Activated T-cell treated with anti-CD3 and anti-CD28 coated beads, Interleukin-2, amount 50 U/mL, for 24 hours (primary cell): ENCODE data around the gene GSAP.
"Not testable (repeated sequence)": the region's sequence is repeated elsewhere in the genome, so short reads cannot be mapped to it uniquely, and the experiment has no call there.

ENCODE experiments used
- DNase-seq: peaks from one replicate; pipeline ENCODE4 v3.0.0-alpha.2; 2020
- H3K27ac Mint-ChIP-seq: 2 replicates; pipeline ENCODE4 v1.8.0; 2020; ENCODE audit warnings: mild to moderate bottlenecking, mixed read lengths
- H3K27me3 Mint-ChIP-seq: 2 replicates; pipeline ENCODE4 v1.8.0; 2020; ENCODE audit warnings: mixed read lengths
- H3K36me3 Mint-ChIP-seq: 2 replicates; pipeline ENCODE4 v1.8.0; 2020; ENCODE audit warnings: low read depth, mixed read lengths
- H3K4me1 Mint-ChIP-seq: 2 replicates; pipeline ENCODE4 v1.8.0; 2020; ENCODE audit warnings: low read depth, mixed read lengths
- H3K4me3 Mint-ChIP-seq: 2 replicates; pipeline ENCODE4 v1.8.0; 2020; ENCODE audit warnings: mild to moderate bottlenecking, moderate library complexity, mixed read lengths
- H3K9me3 Mint-ChIP-seq: 2 replicates; pipeline ENCODE4 v1.8.0; 2020; ENCODE audit warnings: mixed read lengths

GSAP gene

GRCh38 chr7:77349141-77349540, 67.0 kb downstream of the GSAP start:
- Mint-ChIP-seq H3K27me3 (no peaks in the 10 kb centered on the region), H3K27ac (no peak overlapping the region), H3K4me3 (no peak overlapping the region), H3K9me3 (no peaks in the 10 kb centered on the region), H3K4me1 (peaks cover 40% of the 10 kb centered on the region), H3K36me3 (no peaks in the 10 kb centered on the region)
- DNase-seq: no peak

GRCh38 chr7:77348371-77348813, 67.8 kb downstream of the GSAP start:
- H3K9me3 Mint-ChIP-seq: no peaks in the 10 kb centered on the region
- DNase-seq: no peak
- H3K4me3 Mint-ChIP-seq: no peak overlapping the region
- peaks cover 33% of the 10 kb centered on the region for H3K4me1 Mint-ChIP-seq
- H3K36me3 Mint-ChIP-seq: no peaks in the 10 kb centered on the region
- H3K27ac Mint-ChIP-seq: no peak overlapping the region
- H3K27me3 Mint-ChIP-seq: no peaks in the 10 kb centered on the region

DNA sequence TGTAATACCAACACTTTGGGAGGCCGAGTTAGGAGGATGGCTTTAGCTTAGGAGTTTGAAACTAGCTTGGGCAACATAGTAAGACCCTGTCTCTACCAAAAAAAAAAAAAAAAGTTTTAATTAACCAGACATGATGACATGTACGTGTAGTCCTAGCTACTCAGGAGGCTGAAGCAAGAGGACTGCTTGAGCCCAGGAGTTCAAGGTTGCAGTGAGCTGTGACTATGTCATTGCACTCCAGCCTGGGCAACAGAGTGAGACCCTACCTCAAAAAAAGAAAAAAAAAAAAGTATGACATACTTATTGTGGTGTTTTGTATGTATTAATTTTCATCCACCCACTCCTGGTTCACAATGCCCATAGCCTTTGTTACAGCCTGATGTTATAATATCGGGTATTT, 69.7 kb downstream of the GSAP start:
- no peak overlapping the region for H3K4me3 Mint-ChIP-seq
- no peaks in the 10 kb centered on the region for H3K27me3 Mint-ChIP-seq
- peaks cover 13% of the 10 kb centered on the region for H3K4me1 Mint-ChIP-seq
- H3K36me3 Mint-ChIP-seq: no peaks in the 10 kb centered on the region
- H3K9me3 Mint-ChIP-seq: no peaks in the 10 kb centered on the region
- DNase-seq: no peak
- no peak overlapping the region for H3K27ac Mint-ChIP-seq

DNA sequence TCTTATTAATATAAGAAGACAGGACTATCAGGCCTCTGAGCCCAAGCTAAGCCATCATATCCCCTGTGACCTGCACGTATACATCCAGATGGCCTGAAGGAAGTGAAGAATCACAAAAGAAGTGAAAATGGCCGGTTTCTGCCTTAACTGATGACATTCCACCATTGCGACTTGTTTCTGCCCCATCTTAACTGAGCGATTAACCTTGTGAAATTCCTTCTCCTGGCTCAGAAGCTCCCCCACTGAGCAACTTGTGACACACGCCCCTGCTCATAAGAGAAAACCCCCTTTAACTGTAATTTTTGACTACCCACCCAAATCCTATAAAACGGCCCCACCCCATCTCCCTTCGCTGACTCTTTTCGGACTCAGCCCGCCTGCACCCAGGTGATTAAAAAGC, 70.7 kb downstream of the GSAP start:
- H3K9me3 Mint-ChIP-seq, H3K27ac Mint-ChIP-seq, H3K36me3 Mint-ChIP-seq, H3K4me3 Mint-ChIP-seq, H3K27me3 Mint-ChIP-seq, DNase-seq: not testable (repeated sequence)
- H3K4me1 Mint-ChIP-seq: peaks cover 10% of the 10 kb centered on the region

DNA sequence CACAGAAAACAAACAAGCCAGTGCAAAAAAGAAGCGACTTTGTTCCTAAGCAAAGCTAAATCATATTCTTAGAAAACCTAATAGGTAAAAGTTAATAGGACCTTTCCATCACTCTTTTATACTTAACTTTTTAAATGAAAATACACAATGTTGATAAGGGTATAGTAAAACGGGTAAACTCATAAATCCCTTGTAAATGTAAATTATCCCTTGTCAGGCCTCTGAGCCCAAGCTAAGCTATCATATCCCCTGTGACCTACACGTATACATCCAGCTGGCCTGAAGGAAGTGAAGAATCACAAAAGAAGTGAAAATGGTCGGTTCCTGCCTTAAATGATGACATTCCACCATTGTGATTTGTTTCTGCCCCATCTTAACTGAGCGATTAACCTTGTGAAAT, 76.4 kb downstream of the GSAP start:
- Mint-ChIP-seq H3K27ac (no peak overlapping the region), H3K27me3 (no peaks in the 10 kb centered on the region)

DNA sequence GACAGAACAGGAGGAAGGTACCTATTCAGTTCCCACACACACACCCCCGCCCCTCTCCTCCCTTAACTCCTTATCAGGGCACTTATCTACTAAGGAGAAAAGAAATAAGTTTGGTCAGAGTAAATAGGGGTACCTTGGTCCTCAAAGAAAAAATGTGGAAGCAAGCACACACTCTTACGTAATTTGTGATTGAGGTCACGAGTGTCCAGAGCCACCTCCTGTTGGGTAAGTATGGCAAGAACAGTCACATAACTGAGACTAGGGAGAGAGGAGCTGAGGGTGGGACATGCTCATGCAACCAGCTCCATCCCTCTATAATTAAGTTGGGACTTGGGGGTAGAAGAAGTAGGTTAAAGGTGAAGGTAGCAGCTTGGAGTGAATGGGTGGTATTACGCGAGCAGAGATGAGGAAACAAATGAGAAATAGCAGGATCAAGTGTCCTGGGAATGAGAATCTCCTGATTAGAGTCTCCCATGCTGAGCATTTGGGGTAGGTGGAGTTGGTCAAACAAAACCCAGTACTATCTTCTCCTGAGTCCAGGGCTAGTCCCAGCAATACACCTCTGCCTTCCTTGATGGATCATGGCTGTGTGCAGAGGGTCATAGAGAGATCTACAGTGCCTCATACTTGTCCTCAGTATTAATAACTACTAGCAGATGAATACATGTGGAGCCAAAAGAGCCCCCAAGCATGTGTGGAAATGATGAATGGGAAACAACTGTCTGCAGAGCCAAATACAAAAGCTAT, 77.1 kb downstream of the GSAP start:
- Mint-ChIP-seq H3K4me1 (peaks cover 14% of the 10 kb centered on the region), H3K27me3 (no peaks in the 10 kb centered on the region), H3K9me3 (no peaks in the 10 kb centered on the region), H3K27ac (no peak overlapping the region), H3K36me3 (no peaks in the 10 kb centered on the region), H3K4me3 (no peak overlapping the region)
- DNase-seq: no peak

More for the DNA sequence above, 76.4 kb downstream of the GSAP start:
- no peak overlapping the region for H3K4me3 Mint-ChIP-seq
- no peaks in the 10 kb centered on the region for H3K9me3 Mint-ChIP-seq
- no peak for DNase-seq
- H3K36me3 Mint-ChIP-seq: no peaks in the 10 kb centered on the region
- H3K4me1 Mint-ChIP-seq: peaks cover 14% of the 10 kb centered on the region

DNA sequence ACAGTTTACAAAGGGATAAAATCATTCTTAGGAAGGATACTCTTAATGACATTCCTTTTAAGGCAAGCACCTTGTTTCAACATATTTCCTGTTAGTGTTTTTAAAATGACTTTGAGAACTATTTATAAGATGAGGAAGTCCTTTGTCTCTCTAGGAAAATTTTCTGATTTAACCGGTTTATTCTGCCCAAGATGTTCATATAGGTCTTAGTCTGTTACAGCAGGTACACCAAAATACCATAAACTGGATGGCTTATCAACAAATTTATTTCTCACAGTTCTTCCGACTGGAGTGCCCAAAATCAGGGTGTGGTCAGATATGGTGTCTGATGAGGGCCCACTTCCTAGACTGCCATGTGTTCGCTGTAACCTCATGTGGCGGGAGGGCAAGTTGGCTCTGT, 77.9 kb downstream of the GSAP start:
- Mint-ChIP-seq H3K9me3 (no peaks in the 10 kb centered on the region), H3K4me1 (peaks cover 14% of the 10 kb centered on the region), H3K27ac (no peak overlapping the region), H3K36me3 (no peaks in the 10 kb centered on the region), H3K4me3 (no peak overlapping the region), H3K27me3 (no peaks in the 10 kb centered on the region)
- DNase-seq: no peak

GRCh38 chr7:77337456-77337990, 78.6 kb downstream of the GSAP start:
- Mint-ChIP-seq H3K9me3 (no peaks in the 10 kb centered on the region), H3K4me3 (no peak overlapping the region)

DNA sequence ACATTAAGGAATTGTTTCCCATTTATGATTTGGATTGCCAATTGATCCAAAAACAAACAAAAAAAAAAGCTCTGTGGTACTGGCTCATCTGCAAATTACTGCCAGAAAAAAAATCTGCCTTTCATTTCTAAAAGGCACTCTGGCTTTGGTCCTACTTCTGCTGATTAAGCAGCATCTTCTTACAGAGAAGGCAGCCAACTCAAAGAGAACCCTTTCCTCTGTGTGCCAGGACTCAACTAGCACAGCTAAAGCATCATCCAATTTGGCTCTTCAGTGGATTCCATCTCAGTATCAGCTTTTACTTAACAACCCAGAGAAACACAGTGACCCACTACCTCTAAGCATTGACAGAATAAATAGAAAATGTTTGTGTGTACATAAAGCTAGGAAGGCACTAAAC, 80.6 kb downstream of the GSAP start:
- peaks cover 26% of the 10 kb centered on the region for H3K4me1 Mint-ChIP-seq
- H3K27me3 Mint-ChIP-seq: no peaks in the 10 kb centered on the region
- no peaks in the 10 kb centered on the region for H3K36me3 Mint-ChIP-seq
- H3K27ac Mint-ChIP-seq: no peak overlapping the region
- no peak for DNase-seq
- H3K9me3 Mint-ChIP-seq: no peaks in the 10 kb centered on the region
- H3K4me3 Mint-ChIP-seq: no peak overlapping the region

More at GRCh38 chr7:77337456-77337990, 78.6 kb downstream of the GSAP start:
- Mint-ChIP-seq H3K4me1 (peaks cover 14% of the 10 kb centered on the region), H3K36me3 (no peaks in the 10 kb centered on the region), H3K27me3 (no peaks in the 10 kb centered on the region), H3K27ac (no peak overlapping the region)
- no peak for DNase-seq

GRCh38 chr7:77334039-77334438, 82.1 kb downstream of the GSAP start:
- H3K27ac Mint-ChIP-seq, DNase-seq, H3K36me3 Mint-ChIP-seq, H3K27me3 Mint-ChIP-seq, H3K9me3 Mint-ChIP-seq, H3K4me3 Mint-ChIP-seq: not testable (repeated sequence)
- peaks cover 39% of the 10 kb centered on the region for H3K4me1 Mint-ChIP-seq

- peaks cover 45% of the 10 kb centered on the region for H3K4me1 Mint-ChIP-seq
- H3K27ac Mint-ChIP-seq: no peak overlapping the region
These were observed 84.0 kb downstream of the GSAP start for GRCh38 chr7:77331938-77332695.

DNA sequence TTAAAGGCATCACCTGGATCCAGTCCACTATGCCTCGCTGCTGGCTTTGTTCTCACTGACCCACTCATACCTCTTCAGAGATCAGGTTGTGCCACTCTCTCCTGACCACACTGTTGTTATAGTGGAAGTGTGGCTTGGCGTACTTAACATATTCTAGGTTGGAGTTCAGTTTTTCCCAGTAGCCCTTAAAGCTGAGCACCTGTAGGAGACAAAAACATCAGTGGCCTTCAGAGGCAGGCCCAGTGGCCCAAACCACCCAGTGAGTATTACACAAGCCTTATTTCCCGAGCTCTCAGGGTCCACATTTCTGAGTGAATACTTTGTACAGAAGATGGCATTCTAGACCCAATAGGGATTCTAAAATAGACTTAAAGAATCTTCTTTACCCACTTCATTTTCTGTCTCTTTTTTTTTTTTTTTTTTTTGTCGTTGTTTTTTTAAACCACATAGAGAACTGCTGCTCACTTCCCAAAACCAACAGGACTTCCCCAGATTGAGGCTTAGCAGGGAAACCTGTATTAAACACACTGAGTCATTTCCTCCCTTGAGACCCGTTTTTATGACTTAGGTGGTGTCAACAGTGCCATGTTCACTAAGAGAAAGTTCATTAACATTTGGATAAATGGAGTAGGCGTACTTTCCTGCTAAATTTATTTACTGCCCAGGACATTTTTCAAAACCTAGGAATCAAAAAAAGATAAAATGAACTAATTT, 85.8 kb downstream of the GSAP start:
- Mint-ChIP-seq H3K36me3 (no peaks in the 10 kb centered on the region), H3K4me3 (peak overlapping the region; percentile 39), H3K27me3 (no peaks in the 10 kb centered on the region), H3K27ac (peak overlapping the region; percentile 86), H3K4me1 (peaks cover 57% of the 10 kb centered on the region), H3K9me3 (no peaks in the 10 kb centered on the region)
- no peak for DNase-seq

More at GRCh38 chr7:77331938-77332695, 84.0 kb downstream of the GSAP start:
- Mint-ChIP-seq H3K4me3 (no peak overlapping the region), H3K27me3 (no peaks in the 10 kb centered on the region), H3K36me3 (no peaks in the 10 kb centered on the region), H3K9me3 (no peaks in the 10 kb centered on the region)
- peak; percentile 42 for DNase-seq

DNA sequence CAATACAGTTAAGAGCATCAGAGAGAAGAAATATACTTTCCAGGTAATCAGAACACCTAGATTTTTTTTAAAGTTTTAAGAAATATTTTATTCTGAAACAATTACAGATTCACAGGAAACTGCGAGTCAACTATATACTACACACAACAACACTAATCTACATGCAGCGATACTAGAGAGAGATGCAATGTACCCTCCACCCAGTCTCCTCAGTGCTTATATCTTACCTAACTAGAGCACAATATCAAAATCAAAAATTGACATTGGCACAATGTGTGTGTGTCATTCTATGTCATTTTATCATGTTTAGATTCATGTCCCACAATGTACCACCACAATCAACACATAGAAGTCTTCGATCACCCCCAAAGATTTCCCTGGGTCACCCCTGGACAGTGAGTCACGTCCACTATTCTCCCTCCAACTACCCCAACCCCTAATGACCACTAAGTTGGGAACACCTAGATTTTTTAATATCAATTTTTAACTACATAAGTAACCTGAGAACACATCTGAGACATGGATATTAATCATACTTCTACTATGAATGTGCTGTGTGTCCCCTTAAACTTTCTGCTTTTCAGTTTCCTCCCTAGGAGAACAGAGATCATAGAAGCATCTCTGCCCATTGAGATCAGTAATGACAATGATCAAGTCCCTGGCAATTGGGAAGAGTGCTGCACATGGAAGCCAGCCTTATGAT, 86.5 kb downstream of the GSAP start:
- Mint-ChIP-seq H3K4me3 (peak overlapping the region; percentile 39), H3K36me3 (no peaks in the 10 kb centered on the region), H3K27me3 (no peaks in the 10 kb centered on the region), H3K9me3 (no peaks in the 10 kb centered on the region), H3K4me1 (peaks cover 57% of the 10 kb centered on the region), H3K27ac (peak overlapping the region; percentile 86)
- no peak for DNase-seq

GRCh38 chr7:77328669-77329068, 87.5 kb downstream of the GSAP start:
- Mint-ChIP-seq H3K27ac (peak overlapping the region; percentile 83), H3K4me3 (peak overlapping the region; percentile 5), H3K27me3 (no peaks in the 10 kb centered on the region), H3K36me3 (no peaks in the 10 kb centered on the region), H3K9me3 (no peaks in the 10 kb centered on the region), H3K4me1 (peaks cover 57% of the 10 kb centered on the region)
- no peak for DNase-seq
